Neural cell (in vitro differentiated cells): ENCODE measurements around the gene VCP. TPM values are rescaled to one million over a fixed set of nuclear protein-coding genes. Genes with fewer than 3 reads are reported as not detected.

Experiments used
- H2AFZ ChIP-seq: fragments of 200-600, 300-800 bp; sonication (generic), shearing (Covaris generic); 2 replicates; pipeline ENCODE4 v1.6.0; 2014; ENCODE audit warnings: low read depth, mild to moderate bottlenecking, antibody characterized with exemption, low read length, moderate library complexity
- H3F3A ChIP-seq: fragments of 200-600 bp; shearing (Covaris generic); 2 replicates; pipeline ENCODE4 v1.6.1; 2016; ENCODE audit warnings: mild to moderate bottlenecking, moderate library complexity, mixed read lengths, antibody characterized with exemption, low read length; ENCODE audit not compliant: insufficient read depth, poor library complexity, severe bottlenecking
- H3K27ac ChIP-seq: fragments of 200-600, 300-800 bp; sonication (generic), shearing (Covaris generic); 2 replicates; pipeline ENCODE4 v1.5.1; 2014; ENCODE audit warnings: mild to moderate bottlenecking, low read length, moderate library complexity
- H3K27me3 ChIP-seq: fragments of 300-800, 200-600 bp; sonication (generic), shearing (Covaris generic); 2 replicates; pipeline ENCODE4 v1.6.0; 2014; ENCODE audit warnings: mild to moderate bottlenecking, low read depth, low read length, moderate library complexity; ENCODE audit not compliant: insufficient read depth
- H3K36me3 ChIP-seq: fragments of 300-800, 200-600 bp; sonication (generic), shearing (Covaris generic); 2 replicates; pipeline ENCODE4 v1.5.1; 2014; ENCODE audit warnings: mild to moderate bottlenecking, antibody characterized with exemption, low read length, moderate library complexity; ENCODE audit not compliant: insufficient read depth
- H3K4me2 ChIP-seq: fragments of 300-800, 200-600 bp; sonication (generic), shearing (Covaris generic); 2 replicates; pipeline ENCODE4 v1.6.0; 2014; ENCODE audit warnings: mild to moderate bottlenecking, low read length
- H3K4me3 ChIP-seq: fragments of 300-800, 200-600 bp; sonication (generic), shearing (Covaris generic); 2 replicates; pipeline ENCODE4 v1.5.1; 2014; ENCODE audit warnings: mild to moderate bottlenecking, low read length, moderate library complexity
- H3K79me2 ChIP-seq: fragments of 200-600 bp; shearing (Covaris generic); replicated peaks from 2 replicates; pipeline ENCODE4 v1.6.0; 2014; ENCODE audit warnings: mild to moderate bottlenecking, low read length, moderate library complexity; ENCODE audit not compliant: insufficient read depth
- H3K9ac ChIP-seq: fragments of 300-800, 200-600 bp; sonication (generic), shearing (Covaris generic); 2 replicates; pipeline ENCODE4 v1.6.1; 2016; ENCODE audit warnings: mild to moderate bottlenecking, low read length, mixed read lengths
- H3K9me2 ChIP-seq: fragments of 200-600 bp; shearing (Covaris generic); 2 replicates; pipeline ENCODE4 v1.6.1; 2016; ENCODE audit warnings: mild to moderate bottlenecking, low read length, mixed read lengths; ENCODE audit not compliant: insufficient read depth
- H3K9me3 ChIP-seq: fragments of 200-600, 300-800 bp; sonication (generic), shearing (Covaris generic); 2 replicates; pipeline ENCODE4 v1.6.1; 2016; ENCODE audit warnings: mild to moderate bottlenecking, mixed run types, low read length, moderate library complexity, mixed read lengths
- H4K20me1 ChIP-seq: fragments of 200-600 bp; shearing (Covaris generic); 2 replicates; pipeline ENCODE4 v1.6.1; 2016; ENCODE audit warnings: mild to moderate bottlenecking, mixed run types; ENCODE audit not compliant: insufficient read depth
- EP300 ChIP-seq: fragments of 450-650 bp; conservative IDR thresholded peaks from 2 replicates; pipeline ENCODE4 v1.6.1; 2014; ENCODE audit warnings: antibody characterized with exemption, mild to moderate bottlenecking, moderate library complexity; ENCODE audit not compliant: poor library complexity, severe bottlenecking
- EZH2 ChIP-seq: fragments of 200-600, 300-800 bp; shearing (Covaris generic), sonication (generic); IDR thresholded peaks from 2 replicates; pipeline ENCODE4 v1.6.1; 2014; ENCODE audit warnings: antibody characterized with exemption, low read length, borderline replicate concordance, mild to moderate bottlenecking; ENCODE audit not compliant: insufficient read depth, poor library complexity, severe bottlenecking
- MXI1 ChIP-seq: fragments of 450-650 bp; conservative IDR thresholded peaks from 2 replicates; pipeline ENCODE4 v1.6.1; 2014; ENCODE audit warnings: antibody characterized with exemption, mild to moderate bottlenecking; ENCODE audit not compliant: poor library complexity, severe bottlenecking
- POLR2AphosphoS5 ChIP-seq: IDR thresholded peaks from 2 replicates; pipeline ENCODE4 v1.6.1; 2012
- RAD21 ChIP-seq: fragments of 450-650 bp; conservative IDR thresholded peaks from 2 replicates; pipeline ENCODE4 v1.6.1; 2014; ENCODE audit warnings: antibody characterized with exemption, mild to moderate bottlenecking, moderate library complexity
- SMC3 ChIP-seq: fragments of 450-650 bp; conservative IDR thresholded peaks from 2 replicates; pipeline ENCODE4 v1.6.1; 2014; ENCODE audit warnings: antibody characterized with exemption, mild to moderate bottlenecking, moderate library complexity; ENCODE audit not compliant: poor library complexity
- TAF1 ChIP-seq: IDR thresholded peaks from 2 replicates; pipeline ENCODE4 v1.6.1; 2012; ENCODE audit warnings: low read depth
- polyA plus RNA-seq: library from polyadenylated mRNA; depleted of rRNA; stranded (reverse); fragments of >200 nt; gene quantifications from 2 replicates; pipeline ENCODE4 v1.2.3, GENCODE V29; 2014
- TF ChIP-seq, protein P1 (sequence below): IDR thresholded peaks from 2 replicates; pipeline ENCODE4 v1.6.1; 2012; ENCODE audit warnings: borderline replicate concordance
- TF ChIP-seq, protein P2 (sequence below): fragments of 450-650 bp; IDR thresholded peaks from 2 replicates; pipeline ENCODE4 v1.5.1; 2014; ENCODE audit warnings: antibody characterized with exemption, mild to moderate bottlenecking, moderate library complexity; ENCODE audit not compliant: poor library complexity, severe bottlenecking

Gene VCP
- polyA plus RNA-seq, 1 donor from 2014 or later: 139 TPM

DNA sequence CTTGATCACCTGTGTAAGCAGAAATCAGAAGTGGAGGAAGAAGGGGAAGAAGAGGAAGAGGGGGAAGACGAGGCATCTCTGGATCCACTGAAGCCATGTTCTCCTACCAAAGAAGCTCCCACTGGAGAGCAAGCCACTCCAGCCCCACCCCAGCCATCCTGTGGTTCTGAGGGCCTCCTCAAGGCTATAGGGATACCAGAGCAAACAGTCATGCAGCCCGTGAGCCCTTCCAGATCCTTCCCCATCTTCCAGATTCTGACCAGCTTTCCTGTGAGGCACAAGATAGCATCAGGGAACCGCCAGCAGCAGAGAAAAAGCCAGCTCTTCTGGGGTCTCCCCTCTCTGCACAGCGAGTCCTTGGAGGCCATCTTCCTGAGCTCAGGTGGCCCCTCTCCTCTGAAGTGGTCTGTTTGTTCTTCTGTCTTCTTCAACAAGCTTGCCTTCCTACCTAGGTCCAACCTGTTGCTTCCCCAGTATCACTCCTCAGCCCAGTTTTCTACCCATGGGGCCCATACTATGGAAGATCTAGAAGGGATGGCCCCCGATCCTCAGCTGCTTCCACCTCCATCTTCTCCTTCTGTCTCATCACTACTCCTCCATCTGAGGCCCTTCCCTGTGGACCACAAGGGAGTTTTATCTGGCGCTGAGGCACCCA lies 29.4 kb downstream of the VCP start:
- TF ChIP-seq MXI1 (no peak), TAF1 (no peak), SMC3 (no peak), EP300 (no peak)
- Histone ChIP-seq H3F3A (no peaks in the 10 kb centered on the region), H4K20me1 (no peaks in the 10 kb centered on the region), H3K9me2 (no peaks in the 10 kb centered on the region), H2AFZ (no peak overlapping the region), H3K4me2 (no peak overlapping the region), H3K36me3 (no peaks in the 10 kb centered on the region), H3K79me2 (no peaks in the 10 kb centered on the region), H3K27ac (no peak overlapping the region), H3K4me3 (no peak overlapping the region), H3K9me3 (no peaks in the 10 kb centered on the region), H3K9ac (no peak overlapping the region), H3K27me3 (no peaks in the 10 kb centered on the region)

DNA sequence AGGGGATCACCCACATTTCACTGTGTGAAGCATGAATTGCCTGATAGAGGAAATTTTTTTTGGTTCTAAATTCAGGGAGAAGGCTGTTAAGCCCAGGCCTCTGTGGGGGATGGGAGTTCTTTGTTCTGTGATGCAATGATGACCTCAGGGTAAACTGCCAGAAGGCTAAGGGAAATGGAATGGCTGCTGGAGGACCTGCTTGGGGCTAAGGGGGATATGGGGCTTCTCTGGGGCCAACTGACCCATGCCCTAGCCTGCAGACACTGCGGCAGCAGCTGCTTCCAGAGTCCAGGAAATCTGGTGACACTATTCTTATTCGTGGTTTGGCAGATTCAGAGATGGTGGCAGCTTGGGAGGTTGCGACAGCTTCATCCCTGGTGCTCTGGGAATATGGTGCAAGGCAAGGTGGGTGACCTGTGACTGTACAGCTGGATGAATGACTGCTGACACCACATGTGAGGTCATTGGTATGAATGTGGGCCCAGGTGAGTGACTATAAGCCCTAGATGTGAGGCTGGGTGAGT lies 30.3 kb downstream of the VCP start:
- Histone ChIP-seq H3K27ac (no peak overlapping the region), H3K9me3 (no peaks in the 10 kb centered on the region), H3K9ac (no peak overlapping the region), H3K4me3 (no peak overlapping the region), H3K4me2 (no peak overlapping the region), H3K9me2 (no peaks in the 10 kb centered on the region), H3K27me3 (no peaks in the 10 kb centered on the region), H3K36me3 (no peaks in the 10 kb centered on the region), H4K20me1 (no peaks in the 10 kb centered on the region), H3K79me2 (no peaks in the 10 kb centered on the region), H2AFZ (no peak overlapping the region), H3F3A (no peaks in the 10 kb centered on the region)
- no peak for TF ChIP-seq SMC3
- no peak for TF ChIP-seq EZH2
- TF ChIP-seq MXI1: no peak
- TF ChIP-seq TAF1: no peak

DNA sequence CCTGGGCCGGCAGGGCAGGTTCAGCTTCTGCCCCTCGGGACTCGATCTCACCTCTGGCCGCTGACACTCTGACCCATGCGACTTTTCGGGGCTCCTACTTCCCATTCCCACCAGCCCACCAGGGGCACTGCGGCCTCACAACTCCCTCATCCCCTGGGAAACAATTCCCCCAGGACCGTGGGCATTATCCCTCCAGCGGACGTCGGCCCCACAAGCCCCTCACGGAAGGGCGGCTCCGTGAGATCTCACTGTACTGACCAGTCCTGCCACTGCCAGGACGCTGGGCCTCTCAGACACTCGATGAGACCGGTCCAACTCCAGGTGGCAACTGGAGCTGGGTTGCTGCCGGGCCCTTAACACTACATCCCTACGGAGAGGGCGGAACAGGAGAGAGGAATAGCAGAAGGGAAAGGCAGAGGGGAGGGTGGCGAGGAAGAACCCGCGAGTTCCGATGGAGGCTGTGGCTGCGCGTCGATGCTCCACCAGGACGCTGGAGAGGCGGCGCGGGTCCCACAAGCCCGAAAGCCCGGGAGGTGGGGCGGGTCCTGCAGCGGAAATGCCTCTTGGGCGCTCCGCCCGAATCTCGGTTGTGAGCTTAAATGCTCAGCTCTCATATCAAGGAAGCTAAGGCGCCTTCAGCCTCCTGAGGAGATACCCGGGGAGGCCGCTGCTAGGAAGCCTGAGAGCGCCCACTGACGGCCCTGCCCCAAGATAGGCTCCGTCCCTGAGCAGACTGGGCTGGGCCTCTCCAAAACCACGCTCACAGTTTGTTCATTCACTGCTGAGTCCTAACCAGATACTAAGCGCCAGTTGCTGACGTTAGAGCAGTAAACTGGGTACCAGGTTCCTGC lies 36.3 kb downstream of the VCP start:
- H3K9me3 ChIP-seq: no peaks in the 10 kb centered on the region
- H3K9me2 ChIP-seq: no peaks in the 10 kb centered on the region
- H3K4me2 ChIP-seq: no peak overlapping the region
- H2AFZ ChIP-seq: no peak overlapping the region
- TF ChIP-seq EP300: no peak
- TF ChIP-seq MXI1: no peak
- TF ChIP-seq POLR2AphosphoS5: no peak
- TF ChIP-seq, protein P1, sequence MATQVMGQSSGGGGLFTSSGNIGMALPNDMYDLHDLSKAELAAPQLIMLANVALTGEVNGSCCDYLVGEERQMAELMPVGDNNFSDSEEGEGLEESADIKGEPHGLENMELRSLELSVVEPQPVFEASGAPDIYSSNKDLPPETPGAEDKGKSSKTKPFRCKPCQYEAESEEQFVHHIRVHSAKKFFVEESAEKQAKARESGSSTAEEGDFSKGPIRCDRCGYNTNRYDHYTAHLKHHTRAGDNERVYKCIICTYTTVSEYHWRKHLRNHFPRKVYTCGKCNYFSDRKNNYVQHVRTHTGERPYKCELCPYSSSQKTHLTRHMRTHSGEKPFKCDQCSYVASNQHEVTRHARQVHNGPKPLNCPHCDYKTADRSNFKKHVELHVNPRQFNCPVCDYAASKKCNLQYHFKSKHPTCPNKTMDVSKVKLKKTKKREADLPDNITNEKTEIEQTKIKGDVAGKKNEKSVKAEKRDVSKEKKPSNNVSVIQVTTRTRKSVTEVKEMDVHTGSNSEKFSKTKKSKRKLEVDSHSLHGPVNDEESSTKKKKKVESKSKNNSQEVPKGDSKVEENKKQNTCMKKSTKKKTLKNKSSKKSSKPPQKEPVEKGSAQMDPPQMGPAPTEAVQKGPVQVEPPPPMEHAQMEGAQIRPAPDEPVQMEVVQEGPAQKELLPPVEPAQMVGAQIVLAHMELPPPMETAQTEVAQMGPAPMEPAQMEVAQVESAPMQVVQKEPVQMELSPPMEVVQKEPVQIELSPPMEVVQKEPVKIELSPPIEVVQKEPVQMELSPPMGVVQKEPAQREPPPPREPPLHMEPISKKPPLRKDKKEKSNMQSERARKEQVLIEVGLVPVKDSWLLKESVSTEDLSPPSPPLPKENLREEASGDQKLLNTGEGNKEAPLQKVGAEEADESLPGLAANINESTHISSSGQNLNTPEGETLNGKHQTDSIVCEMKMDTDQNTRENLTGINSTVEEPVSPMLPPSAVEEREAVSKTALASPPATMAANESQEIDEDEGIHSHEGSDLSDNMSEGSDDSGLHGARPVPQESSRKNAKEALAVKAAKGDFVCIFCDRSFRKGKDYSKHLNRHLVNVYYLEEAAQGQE: no peak
- TF ChIP-seq TAF1: no peak
- TF ChIP-seq SMC3: no peak
- TF ChIP-seq, protein P2, sequence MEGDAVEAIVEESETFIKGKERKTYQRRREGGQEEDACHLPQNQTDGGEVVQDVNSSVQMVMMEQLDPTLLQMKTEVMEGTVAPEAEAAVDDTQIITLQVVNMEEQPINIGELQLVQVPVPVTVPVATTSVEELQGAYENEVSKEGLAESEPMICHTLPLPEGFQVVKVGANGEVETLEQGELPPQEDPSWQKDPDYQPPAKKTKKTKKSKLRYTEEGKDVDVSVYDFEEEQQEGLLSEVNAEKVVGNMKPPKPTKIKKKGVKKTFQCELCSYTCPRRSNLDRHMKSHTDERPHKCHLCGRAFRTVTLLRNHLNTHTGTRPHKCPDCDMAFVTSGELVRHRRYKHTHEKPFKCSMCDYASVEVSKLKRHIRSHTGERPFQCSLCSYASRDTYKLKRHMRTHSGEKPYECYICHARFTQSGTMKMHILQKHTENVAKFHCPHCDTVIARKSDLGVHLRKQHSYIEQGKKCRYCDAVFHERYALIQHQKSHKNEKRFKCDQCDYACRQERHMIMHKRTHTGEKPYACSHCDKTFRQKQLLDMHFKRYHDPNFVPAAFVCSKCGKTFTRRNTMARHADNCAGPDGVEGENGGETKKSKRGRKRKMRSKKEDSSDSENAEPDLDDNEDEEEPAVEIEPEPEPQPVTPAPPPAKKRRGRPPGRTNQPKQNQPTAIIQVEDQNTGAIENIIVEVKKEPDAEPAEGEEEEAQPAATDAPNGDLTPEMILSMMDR: no peak
- no peak for TF ChIP-seq EZH2
- TF ChIP-seq RAD21: no peak
- H3K27me3 ChIP-seq: no peaks in the 10 kb centered on the region
- H3K4me3 ChIP-seq: no peak overlapping the region
- H4K20me1 ChIP-seq: no peaks in the 10 kb centered on the region
- H3K9ac ChIP-seq: no peak overlapping the region
- H3K79me2 ChIP-seq: no peaks in the 10 kb centered on the region
- no peaks in the 10 kb centered on the region for H3F3A ChIP-seq
- no peak overlapping the region for H3K27ac ChIP-seq
- no peaks in the 10 kb centered on the region for H3K36me3 ChIP-seq
